ENCODE data around the gene CKAP2L. TPM values are rescaled to one million over a fixed set of nuclear protein-coding genes. Genes with fewer than 3 reads are reported as not detected.

CKAP2L gene
- total RNA-seq, 4 donors from 2014 or later = 0.07 to 0.16 TPM; not detected in 2

GRCh38 chr2:112796486-112796885, 32.1 kb upstream of the CKAP2L start:
- in situ Hi-C loops (cut with MboI; ENCODE audit: low sequenced_read_pairs in 4 of 4) = no loop called here
- no peak overlapping the region for H3K4me3 ChIP-seq
- TF ChIP-seq CTCF (IDR thresholded peaks at IDR 0.05 in 4 of 5, conservative IDR thresholded peaks at IDR 0.05 in 1 of 5) (no peak), POLR2A (IDR thresholded peaks at IDR 0.05) (no peak)
- no peaks in the 10 kb centered on the region for H3K36me3 ChIP-seq
- intact Hi-C loops (cut with DNase I; ENCODE audit: low total_unique reads) = no loop called here
- DNase-seq (no peak), ATAC-seq (no peak)
- H3K4me1 ChIP-seq = no peaks in the 10 kb centered on the region
- no peaks in the 10 kb centered on the region for H3K9me3 ChIP-seq
- H3K27ac ChIP-seq = no peak overlapping the region
- no peaks in the 10 kb centered on the region for H3K27me3 ChIP-seq

- DNase-seq (no peak), ATAC-seq (no peak)
- intact Hi-C loops (cut with DNase I; ENCODE audit: low total_unique reads) (no loop called here), in situ Hi-C loops (cut with MboI; ENCODE audit: low sequenced_read_pairs in 4 of 4) (no loop called here)
- Histone ChIP-seq H3K36me3 (no peaks in the 10 kb centered on the region), H3K4me1 (no peaks in the 10 kb centered on the region), H3K27ac (no peak overlapping the region), H3K4me3 (no peak overlapping the region), H3K9me3 (no peaks in the 10 kb centered on the region), H3K27me3 (no peaks in the 10 kb centered on the region)
- TF ChIP-seq POLR2A (IDR thresholded peaks at IDR 0.05) (no peak), CTCF (IDR thresholded peaks at IDR 0.05 in 4 of 5, conservative IDR thresholded peaks at IDR 0.05 in 1 of 5) (no peak)
Observed at GRCh38 chr2:112795774-112796173, 31.4 kb upstream of the CKAP2L start.

- Histone ChIP-seq H3K27ac (no peak overlapping the region), H3K4me3 (no peak overlapping the region), H3K4me1 (no peaks in the 10 kb centered on the region), H3K9me3 (no peaks in the 10 kb centered on the region), H3K27me3 (no peaks in the 10 kb centered on the region), H3K36me3 (no peaks in the 10 kb centered on the region)
- in situ Hi-C loops (cut with MboI; ENCODE audit: low sequenced_read_pairs in 4 of 4) (no loop called here), intact Hi-C loops (cut with DNase I; ENCODE audit: low total_unique reads) (no loop called here)
- no peak for DNase-seq
- ATAC-seq = no peak
- TF ChIP-seq POLR2A (IDR thresholded peaks at IDR 0.05) = no peak
- no peak for TF ChIP-seq CTCF (IDR thresholded peaks at IDR 0.05 in 4 of 5, conservative IDR thresholded peaks at IDR 0.05 in 1 of 5)
Observed at GRCh38 chr2:112794841-112795240, 30.4 kb upstream of the CKAP2L start.

GRCh38 chr2:112794131-112794733, 29.8 kb upstream of the CKAP2L start:
- no peaks in the 10 kb centered on the region for H3K36me3 ChIP-seq
- DNase-seq = peak in 1 of 2 donors; percentile 18

More at GRCh38 chr2:112794131-112794733, 29.8 kb upstream of the CKAP2L start:
- H3K27me3 ChIP-seq = no peaks in the 10 kb centered on the region
- ATAC-seq = no peak
- no peaks in the 10 kb centered on the region for H3K4me1 ChIP-seq
- in situ Hi-C loops (cut with MboI; ENCODE audit: low sequenced_read_pairs in 4 of 4) (no loop called here), intact Hi-C loops (cut with DNase I; ENCODE audit: low total_unique reads) (no loop called here)
- H3K9me3 ChIP-seq = no peaks in the 10 kb centered on the region
- no peak overlapping the region for H3K4me3 ChIP-seq
- TF ChIP-seq CTCF (IDR thresholded peaks at IDR 0.05 in 4 of 5, conservative IDR thresholded peaks at IDR 0.05 in 1 of 5) (no peak), POLR2A (IDR thresholded peaks at IDR 0.05) (no peak)
- no peak overlapping the region for H3K27ac ChIP-seq
